HFF-Myc (cell line): ENCODE results near the gene USP20.
"Not testable (repeated sequence)": the region's sequence is repeated elsewhere in the genome, so short reads cannot be mapped to it uniquely, and the experiment has no call there.

Source experiments
- DNase-seq: peaks from one replicate; pipeline ENCODE4 v3.0.0-alpha.2; 2011; ENCODE audit warnings: low read depth; ENCODE audit errors: extremely low read depth
- H3K4me3 ChIP-seq: replicated peaks from 2 replicates; pipeline ENCODE4 v1.5.1; 2011; ENCODE audit warnings: low read depth, mild to moderate bottlenecking, control low read depth, low read length
- CTCF ChIP-seq: IDR thresholded peaks from 2 replicates; pipeline ENCODE4 v1.5.1; 2012; ENCODE audit warnings: mild to moderate bottlenecking, low read depth, low read length, control low read depth; ENCODE audit errors: missing control alignments

USP20 gene

GRCh38 chr9:129835128-129835859 is at the start of gene USP20, which contains the start of gene C9orf78:
USP20 (plus strand) TSS chr9:129835458; CDS start chr9:129852556, 17,098 bp downstream.
C9orf78 (minus strand) TSS chr9:129835275; CDS start chr9:129835221, 54 bp downstream.
- no peak for TF ChIP-seq CTCF
- DNase-seq, result peak; percentile 65

GRCh38 chr9:129785866-129786265 is 49.4 kb upstream of the USP20 start:
- no peak overlapping the region for H3K4me3 ChIP-seq
- no peak for TF ChIP-seq CTCF
- no peak for DNase-seq

More at GRCh38 chr9:129835128-129835859, at the start of gene USP20, which contains the start of gene C9orf78:
- H3K4me3 ChIP-seq, result peak within 1 kb of the TSS; percentile 97

GRCh38 chr9:129786481-129786880 is 48.8 kb upstream of the USP20 start:
- no peak for DNase-seq
- H3K4me3 ChIP-seq, result no peak overlapping the region

GRCh38 chr9:129794549-129794948 is 40.7 kb upstream of the USP20 start:
- no peak for TF ChIP-seq CTCF
- no peak for DNase-seq
- H3K4me3 ChIP-seq, result no peak overlapping the region

More at GRCh38 chr9:129786481-129786880, 48.8 kb upstream of the USP20 start:
- no peak for TF ChIP-seq CTCF

- H3K4me3 ChIP-seq, DNase-seq: not testable (repeated sequence)
These were observed 39.2 kb upstream of the USP20 start for GRCh38 chr9:129796029-129796428.

- DNase-seq, result no peak
These were observed 36.3 kb upstream of the USP20 start for GRCh38 chr9:129798973-129799372.

GRCh38 chr9:129801504-129801903 is 33.8 kb upstream of the USP20 start:
- TF ChIP-seq CTCF, result no peak
- no peak overlapping the region for H3K4me3 ChIP-seq
- DNase-seq, result no peak

More at GRCh38 chr9:129798973-129799372, 36.3 kb upstream of the USP20 start:
- no peak overlapping the region for H3K4me3 ChIP-seq
- no peak for TF ChIP-seq CTCF
